HG02852 (cell line): ENCODE data around the gene NUDT8.

Experiments
- ATAC-seq: cut with Tn5 transposase; IDR thresholded peaks from one replicate; pipeline ENCODE4 v1.9.1; 2021; ENCODE audit warnings: mild to moderate bottlenecking, moderate library complexity; ENCODE audit not compliant: unreplicated experiment

The NUDT8 gene

GRCh38 chr11:67629386-67630227 is at the start of gene NUDT8:
NUDT8 (minus strand) TSS chr11:67629937; CDS start chr11:67629911, 26 bp downstream.
- ATAC-seq: peak; percentile 42

- ATAC-seq: no peak
Measured at GRCh38 chr11:67675058-67675747, 45.5 kb upstream of the NUDT8 start.

GRCh38 chr11:67674442-67674871 is 44.7 kb upstream of the NUDT8 start, which contains the start of gene ALDH3B2:
ALDH3B2 (minus strand) TSS chr11:67674623; CDS start chr11:67666935, 7,688 bp downstream.
- ATAC-seq: no peak

- no peak for ATAC-seq
Measured at GRCh38 chr11:67673902-67674301, 44.2 kb upstream of the NUDT8 start.

- no peak for ATAC-seq
Measured at GRCh38 chr11:67673358-67673757, 43.6 kb upstream of the NUDT8 start.

- no peak for ATAC-seq
Measured at GRCh38 chr11:67671211-67671520, 41.4 kb upstream of the NUDT8 start.

- no peak for ATAC-seq
Measured at GRCh38 chr11:67670316-67671210, 40.8 kb upstream of the NUDT8 start.

- ATAC-seq: no peak
Measured at GRCh38 chr11:67668192-67668551, 38.4 kb upstream of the NUDT8 start.

- no peak for ATAC-seq
Measured at GRCh38 chr11:67667490-67668191, 37.9 kb upstream of the NUDT8 start.

- no peak for ATAC-seq
Measured at GRCh38 chr11:67666676-67667489, 37.1 kb upstream of the NUDT8 start.

GRCh38 chr11:67666303-67666645 is 36.5 kb upstream of the NUDT8 start:
- no peak for ATAC-seq

GRCh38 chr11:67665541-67666302 is 36.0 kb upstream of the NUDT8 start:
- no peak for ATAC-seq

GRCh38 chr11:67664696-67665540 is 35.2 kb upstream of the NUDT8 start:
- no peak for ATAC-seq

GRCh38 chr11:67664213-67664585 is 34.5 kb upstream of the NUDT8 start:
- no peak for ATAC-seq

GRCh38 chr11:67663532-67664212 is 33.9 kb upstream of the NUDT8 start:
- no peak for ATAC-seq

GRCh38 chr11:67662835-67663531 is 33.2 kb upstream of the NUDT8 start:
- no peak for ATAC-seq

GRCh38 chr11:67662142-67662834 is 32.6 kb upstream of the NUDT8 start:
- ATAC-seq: no peak
